ENCODE measurements around the gene MLIP.

DNA sequence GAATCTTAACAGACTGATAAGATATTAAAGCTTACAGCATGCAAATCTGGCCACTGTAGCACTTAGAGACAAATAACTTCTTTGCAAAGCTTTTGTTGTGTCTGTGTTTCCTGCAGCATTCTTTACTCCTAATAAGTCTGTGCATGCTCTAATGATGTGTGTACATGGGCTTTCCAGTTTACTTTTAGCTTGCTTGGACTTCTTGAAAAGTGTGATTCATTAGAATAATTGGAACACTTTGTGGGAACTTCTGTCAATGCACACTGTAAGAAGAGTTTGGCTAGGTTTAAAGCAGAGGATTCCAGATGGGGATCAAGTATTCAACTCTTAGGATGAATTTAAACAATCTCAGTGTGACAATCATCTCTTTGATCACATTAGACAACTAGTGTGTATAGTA, 174.9 kb downstream of the MLIP start:
- TF ChIP-seq, protein P1, sequence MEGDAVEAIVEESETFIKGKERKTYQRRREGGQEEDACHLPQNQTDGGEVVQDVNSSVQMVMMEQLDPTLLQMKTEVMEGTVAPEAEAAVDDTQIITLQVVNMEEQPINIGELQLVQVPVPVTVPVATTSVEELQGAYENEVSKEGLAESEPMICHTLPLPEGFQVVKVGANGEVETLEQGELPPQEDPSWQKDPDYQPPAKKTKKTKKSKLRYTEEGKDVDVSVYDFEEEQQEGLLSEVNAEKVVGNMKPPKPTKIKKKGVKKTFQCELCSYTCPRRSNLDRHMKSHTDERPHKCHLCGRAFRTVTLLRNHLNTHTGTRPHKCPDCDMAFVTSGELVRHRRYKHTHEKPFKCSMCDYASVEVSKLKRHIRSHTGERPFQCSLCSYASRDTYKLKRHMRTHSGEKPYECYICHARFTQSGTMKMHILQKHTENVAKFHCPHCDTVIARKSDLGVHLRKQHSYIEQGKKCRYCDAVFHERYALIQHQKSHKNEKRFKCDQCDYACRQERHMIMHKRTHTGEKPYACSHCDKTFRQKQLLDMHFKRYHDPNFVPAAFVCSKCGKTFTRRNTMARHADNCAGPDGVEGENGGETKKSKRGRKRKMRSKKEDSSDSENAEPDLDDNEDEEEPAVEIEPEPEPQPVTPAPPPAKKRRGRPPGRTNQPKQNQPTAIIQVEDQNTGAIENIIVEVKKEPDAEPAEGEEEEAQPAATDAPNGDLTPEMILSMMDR (IDR thresholded peaks at IDR 0.05) = no peak
- no peak for TF ChIP-seq ZFX (IDR thresholded peaks at IDR 0.05; ENCODE audit: borderline replicate concordance)

All from 22Rv1 (cell line).